ENCODE results near the gene PHACTR1.

Gene PHACTR1

GRCh38 chr6:12804952-12805645 is 88.5 kb downstream of the PHACTR1 start:
- DNase-seq: no peak

- DNase-seq: no peak
Observed at GRCh38 chr6:12806136-12806535, 89.6 kb downstream of the PHACTR1 start.

- no peak for DNase-seq
Observed at GRCh38 chr6:12806796-12807195, 90.2 kb downstream of the PHACTR1 start.

GRCh38 chr6:12811519-12811918 is 95.0 kb downstream of the PHACTR1 start:
- DNase-seq: no peak

- no peak for DNase-seq
Observed at GRCh38 chr6:12813321-12813720, 96.8 kb downstream of the PHACTR1 start.

GRCh38 chr6:12814015-12814414 is 97.4 kb downstream of the PHACTR1 start:
- no peak for DNase-seq

- DNase-seq: no peak
Observed at GRCh38 chr6:12815089-12815488, 98.5 kb downstream of the PHACTR1 start.

GRCh38 chr6:12815884-12816600 is 99.5 kb downstream of the PHACTR1 start:
- DNase-seq: no peak

GRCh38 chr6:12818324-12818723 is 101.8 kb downstream of the PHACTR1 start:
- DNase-seq: no peak

- no peak for DNase-seq
Observed at GRCh38 chr6:12823847-12824246, 107.3 kb downstream of the PHACTR1 start.

GRCh38 chr6:12826584-12826983 is 110.0 kb downstream of the PHACTR1 start:
- no peak for DNase-seq

- no peak for DNase-seq
Observed at GRCh38 chr6:12827921-12828320, 111.4 kb downstream of the PHACTR1 start.

- DNase-seq: no peak
Observed at GRCh38 chr6:12832226-12832735, 115.7 kb downstream of the PHACTR1 start.

GRCh38 chr6:12836009-12836408 is 119.4 kb downstream of the PHACTR1 start:
- no peak for DNase-seq

GRCh38 chr6:12841619-12842018 is 125.1 kb downstream of the PHACTR1 start:
- DNase-seq: no peak

- no peak for DNase-seq
Observed at GRCh38 chr6:12842114-12842513, 125.5 kb downstream of the PHACTR1 start.

- no peak for DNase-seq
Observed at GRCh38 chr6:12842658-12843057, 126.1 kb downstream of the PHACTR1 start.

GRCh38 chr6:12844284-12845223 is 128.0 kb downstream of the PHACTR1 start:
- no peak for DNase-seq

- no peak for DNase-seq
Observed at GRCh38 chr6:12845224-12846004, 128.8 kb downstream of the PHACTR1 start.

- DNase-seq: no peak
Observed at GRCh38 chr6:12848964-12849808, 132.6 kb downstream of the PHACTR1 start.

- no peak for DNase-seq
Observed at GRCh38 chr6:12849809-12850198, 133.2 kb downstream of the PHACTR1 start.

All from stimulated activated CD4-positive, alpha-beta T cell treated with anti-CD3 and anti-CD28 coated beads, Interleukin-4, amount 100 ng/mL, for 24 hours (primary cell).